Subcutaneous abdominal adipose tissue (tissue), 5 donors: ENCODE data around the gene CPNE2.
"Not testable (repeated sequence)": the region's sequence is repeated elsewhere in the genome, so short reads cannot be mapped to it uniquely, and the experiment has no call there.

ENCODE experiments used
- H3K27ac ChIP-seq: one replicate; pipeline ENCODE4 v1.7.0; 2013; ENCODE audit warnings: low read depth, mild to moderate bottlenecking, inconsistent platforms, low read length, moderate library complexity
- H3K27me3 ChIP-seq, 5 donors: one replicate each; pipeline ENCODE4 v1.7.0; 2013; ENCODE audit warnings: low read length in 5 of 5, inconsistent platforms in 1 of 5; ENCODE audit not compliant: control insufficient read depth in 5 of 5, insufficient read depth in 4 of 5
- H3K36me3 ChIP-seq, 5 donors: one replicate each; pipeline ENCODE4 v1.7.0; 2013; ENCODE audit warnings: low read length in 5 of 5; ENCODE audit not compliant: control insufficient read depth in 5 of 5, insufficient read depth in 5 of 5
- H3K4me1 ChIP-seq, 5 donors: one replicate each; pipeline ENCODE4 v1.7.0; 2013; ENCODE audit warnings: low read length in 5 of 5, mild to moderate bottlenecking in 3 of 5, moderate library complexity in 1 of 5; ENCODE audit not compliant: control insufficient read depth in 5 of 5, insufficient read depth in 5 of 5
- H3K4me3 ChIP-seq, 5 donors: one replicate each; pipeline ENCODE4 v1.7.0; 2013; ENCODE audit warnings: low read length in 5 of 5, low read depth in 1 of 5
- H3K9ac ChIP-seq, 5 donors: one replicate each; pipeline ENCODE4 v1.7.0; 2013; ENCODE audit warnings: low read length in 5 of 5, mild to moderate bottlenecking in 4 of 5, moderate library complexity in 3 of 5
- H3K9me3 ChIP-seq, 5 donors: one replicate each; pipeline ENCODE4 v1.7.0; 2013; ENCODE audit warnings: low read length in 5 of 5; ENCODE audit not compliant: control insufficient read depth in 5 of 5
- donor health status: healthy.
- donor health status: healthy.
- donor health status: healthy.
- donor health status: healthy.
- donor health status: healthy.

The CPNE2 gene

DNA sequence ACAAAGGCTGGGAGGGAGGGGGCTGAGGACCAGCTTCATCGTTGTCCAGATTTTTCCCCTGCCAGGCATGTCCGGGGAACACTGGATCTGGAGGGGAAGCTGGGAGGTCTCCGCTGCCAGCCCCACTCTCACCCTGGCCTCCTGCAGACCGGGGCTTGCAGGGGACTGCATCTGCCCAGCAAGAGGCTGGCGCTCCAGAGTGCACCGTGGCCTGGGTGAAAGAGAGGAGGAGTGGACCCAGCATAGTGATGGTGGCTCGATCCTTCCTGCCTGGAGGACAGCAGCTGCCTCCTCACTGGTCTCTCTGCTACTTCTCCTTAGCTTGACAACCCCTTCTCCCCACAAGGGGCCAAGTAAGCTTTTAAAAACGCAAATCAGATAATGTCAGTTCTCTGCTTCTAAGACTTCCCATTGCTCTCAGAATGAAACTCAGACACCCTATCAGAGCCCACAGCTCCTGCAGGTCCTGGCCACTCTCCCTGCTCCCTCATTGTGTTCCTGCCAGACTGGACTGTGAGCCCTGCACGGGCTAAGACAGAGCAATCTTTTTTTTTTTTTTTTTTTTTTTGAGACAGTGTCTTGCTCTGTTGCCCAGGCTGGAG, 15.0 kb downstream of the CPNE2 start:
- H3K4me1 ChIP-seq, result peaks cover 0 to 27% (median 9%) of the 10 kb centered on the region in 5 donors
- no peaks in the 10 kb centered on the region for H3K9me3 ChIP-seq
- H3K9ac ChIP-seq, result no peak overlapping the region
- peaks cover 0 to 6% (median 0%) of the 10 kb centered on the region in 5 donors for H3K36me3 ChIP-seq
- H3K27ac ChIP-seq, result no peak overlapping the region
- H3K27me3 ChIP-seq, result no peaks in the 10 kb centered on the region
- H3K4me3 ChIP-seq, result no peak overlapping the region

DNA sequence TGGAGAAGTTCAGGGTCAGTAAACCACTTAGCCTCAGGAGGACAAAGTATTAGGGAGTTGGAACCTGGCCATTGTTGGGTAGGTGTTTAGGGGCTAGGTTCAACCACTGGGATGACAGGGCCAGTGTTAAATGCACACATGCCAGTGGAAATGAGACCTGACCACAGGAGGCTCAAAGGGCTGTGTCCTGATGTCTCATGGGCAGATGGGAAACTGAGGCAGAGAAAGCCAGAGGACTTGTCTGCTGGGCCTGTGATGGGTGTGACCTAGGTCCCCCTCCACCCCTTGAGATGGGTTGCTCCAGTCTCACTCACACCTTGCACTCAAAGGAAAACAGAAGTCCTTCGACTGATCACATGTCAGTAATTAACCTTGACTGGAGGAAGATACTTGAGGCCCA, 16.0 kb downstream of the CPNE2 start:
- Histone ChIP-seq H3K9me3 (no peaks in the 10 kb centered on the region), H3K9ac (no peak overlapping the region), H3K27ac (no peak overlapping the region), H3K36me3 (peaks cover 0 to 12% (median 6%) of the 10 kb centered on the region in 5 donors), H3K4me1 (peaks cover 0 to 27% (median 9%) of the 10 kb centered on the region in 5 donors), H3K27me3 (no peaks in the 10 kb centered on the region), H3K4me3 (no peak overlapping the region)

DNA sequence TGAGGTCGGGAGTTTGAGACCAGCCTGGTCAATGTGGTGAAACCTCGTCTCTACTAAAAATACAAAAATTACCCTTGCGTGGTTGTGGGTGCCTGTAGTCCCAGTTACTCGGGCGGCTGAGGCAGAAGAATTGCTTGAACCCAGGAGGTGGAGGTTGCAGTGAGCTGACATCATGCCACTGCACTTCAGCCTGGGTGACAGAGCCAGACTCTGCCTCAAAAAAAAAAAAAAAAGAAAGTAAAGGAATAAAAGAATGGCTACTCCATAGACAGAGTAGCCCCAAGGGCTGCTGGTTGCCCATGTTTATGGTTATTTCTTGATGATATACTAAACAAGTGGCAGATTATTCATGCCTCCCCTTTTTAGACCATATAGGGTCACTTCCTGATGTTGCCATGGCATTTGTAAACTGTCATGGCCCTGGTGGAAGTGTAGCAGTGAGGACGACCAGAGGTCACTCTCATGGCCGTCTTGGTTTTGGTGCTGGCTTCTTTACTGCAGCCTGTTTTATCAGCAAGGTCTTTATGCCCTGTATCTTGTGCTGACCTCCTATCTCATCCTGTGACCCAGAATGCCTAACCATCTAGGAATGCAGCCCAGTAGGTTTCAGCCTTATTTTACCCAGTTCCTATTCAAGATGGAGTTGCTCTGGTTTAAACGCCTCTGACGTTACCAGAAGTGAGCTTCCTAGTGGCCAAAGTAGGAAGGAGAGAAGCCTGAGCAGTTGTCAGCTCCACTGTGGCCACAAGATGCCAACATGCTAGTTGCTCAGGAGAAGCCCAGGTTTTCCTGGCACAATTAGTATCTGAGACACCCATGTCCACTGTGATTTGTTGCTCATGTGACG, 17.1 kb downstream of the CPNE2 start:
- not testable (repeated sequence) for H3K4me3 ChIP-seq, H3K9ac ChIP-seq, H3K27me3 ChIP-seq, H3K27ac ChIP-seq, H3K9me3 ChIP-seq
- Histone ChIP-seq H3K36me3 (peaks cover 0 to 22% (median 17%) of the 10 kb centered on the region in 5 donors), H3K4me1 (peaks cover 0 to 24% (median 9%) of the 10 kb centered on the region in 5 donors)

DNA sequence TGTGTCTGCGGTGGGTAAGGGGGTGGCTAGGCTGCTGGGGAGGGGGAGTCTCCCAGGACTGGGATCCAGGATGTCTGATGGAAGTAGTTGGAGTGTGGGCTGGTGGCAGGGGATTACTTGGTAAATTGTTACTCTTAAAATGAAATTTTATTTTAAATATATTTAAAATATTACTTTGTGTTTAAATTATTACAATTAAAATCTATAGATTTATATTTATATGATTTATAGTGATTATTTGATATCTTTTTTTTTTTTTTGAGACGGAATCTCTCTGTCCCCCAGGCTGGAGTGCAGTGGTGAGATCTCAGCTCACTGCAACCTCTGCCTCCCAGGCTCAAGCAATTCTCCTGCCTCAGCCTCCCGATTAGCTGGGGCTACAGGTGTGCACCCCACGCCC, 18.6 kb downstream of the CPNE2 start:
- no peak overlapping the region for H3K9ac ChIP-seq
- peaks cover 0 to 27% (median 9%) of the 10 kb centered on the region in 5 donors for H3K4me1 ChIP-seq

DNA sequence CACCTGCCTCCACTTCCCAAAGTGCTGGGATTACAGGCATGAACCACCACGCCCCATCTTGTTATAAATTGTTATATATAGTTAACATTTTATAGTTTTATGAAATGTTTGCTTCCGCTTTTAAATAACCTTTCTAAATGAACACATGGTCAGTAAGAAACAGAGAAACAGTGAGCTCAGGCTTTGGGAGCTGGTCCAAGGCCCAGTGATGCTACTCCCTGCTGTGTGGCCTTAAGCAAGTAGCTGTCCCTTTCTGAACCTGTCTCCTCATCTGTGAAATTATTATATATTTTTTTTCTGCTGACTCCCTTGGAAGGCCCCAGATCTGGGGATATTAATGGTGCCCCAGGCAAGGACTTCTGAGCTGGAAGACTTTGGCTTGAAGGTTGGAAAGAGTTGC, 19.0 kb downstream of the CPNE2 start:
- no peak overlapping the region for H3K9ac ChIP-seq
- peaks cover 0 to 35% (median 32%) of the 10 kb centered on the region in 5 donors for H3K36me3 ChIP-seq
- H3K27ac ChIP-seq, result no peak overlapping the region
- H3K27me3 ChIP-seq, result no peaks in the 10 kb centered on the region
- H3K9me3 ChIP-seq, result no peaks in the 10 kb centered on the region
- H3K4me1 ChIP-seq, result peaks cover 0 to 29% (median 10%) of the 10 kb centered on the region in 5 donors
- H3K4me3 ChIP-seq, result no peak overlapping the region

More for the DNA sequence above, 18.6 kb downstream of the CPNE2 start:
- H3K27ac ChIP-seq, result no peak overlapping the region
- no peaks in the 10 kb centered on the region for H3K9me3 ChIP-seq
- H3K27me3 ChIP-seq, result no peaks in the 10 kb centered on the region
- H3K36me3 ChIP-seq, result peaks cover 0 to 30% (median 27%) of the 10 kb centered on the region in 5 donors
- no peak overlapping the region for H3K4me3 ChIP-seq

DNA sequence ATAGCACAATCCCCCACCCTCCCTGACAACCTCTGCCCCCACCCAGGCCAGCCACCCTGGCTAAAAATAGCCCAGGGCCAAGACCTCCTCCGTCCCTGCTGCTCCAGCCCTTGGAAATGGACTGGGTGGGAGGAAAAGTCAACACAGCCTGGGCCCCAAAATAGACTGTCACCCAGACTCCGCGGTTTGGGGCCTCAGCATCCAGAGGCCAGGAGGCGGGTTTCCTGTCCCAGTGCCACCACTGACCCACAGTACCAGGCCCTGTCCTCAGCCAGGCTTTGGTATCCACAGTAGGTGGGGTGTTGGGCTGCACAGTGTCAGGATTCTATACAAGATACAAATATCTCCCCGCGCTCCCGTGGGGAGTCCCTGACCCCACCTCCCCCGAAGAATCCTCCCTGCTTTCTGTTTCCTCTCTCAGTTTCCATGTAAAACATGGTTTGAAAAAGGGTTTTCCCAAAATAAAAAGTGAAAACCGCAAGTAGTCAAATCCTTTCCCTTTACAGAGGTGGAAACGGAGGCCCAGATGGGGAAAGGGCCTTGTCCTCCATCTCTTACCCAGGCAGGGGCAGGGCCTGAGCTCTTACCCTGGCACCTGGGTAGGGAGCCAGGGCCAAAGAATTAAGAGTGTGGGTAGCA, 20.1 kb downstream of the CPNE2 start:
- H3K9me3 ChIP-seq, result no peaks in the 10 kb centered on the region
- no peaks in the 10 kb centered on the region for H3K27me3 ChIP-seq
- peaks cover 0 to 46% (median 43%) of the 10 kb centered on the region in 5 donors for H3K36me3 ChIP-seq
- H3K4me1 ChIP-seq, result peaks cover 0 to 20% (median 5%) of the 10 kb centered on the region in 5 donors
- no peak overlapping the region for H3K9ac ChIP-seq
- no peak overlapping the region for H3K4me3 ChIP-seq
- no peak overlapping the region for H3K27ac ChIP-seq

DNA sequence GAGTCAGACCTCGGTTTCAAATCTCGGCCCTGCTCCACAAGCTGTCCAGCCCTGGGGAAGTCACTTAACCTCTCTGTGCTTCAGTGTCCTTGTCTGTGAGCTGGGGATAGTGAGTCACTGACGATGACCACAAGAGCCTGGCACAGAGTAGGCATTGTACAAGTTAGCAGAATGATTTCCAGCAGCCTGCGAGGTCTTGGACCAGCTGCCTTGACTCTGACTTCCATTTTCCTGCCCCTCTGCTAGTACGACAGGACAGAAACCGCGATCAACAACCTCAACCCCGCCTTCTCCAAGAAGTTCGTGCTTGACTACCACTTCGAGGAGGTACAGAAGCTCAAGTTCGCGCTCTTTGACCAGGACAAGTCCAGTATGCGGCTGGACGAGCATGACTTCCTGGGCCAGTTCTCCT, 20.7 kb downstream of the CPNE2 start:
- Histone ChIP-seq H3K27ac (no peak overlapping the region), H3K36me3 (peaks cover 0 to 50% (median 48%) of the 10 kb centered on the region in 5 donors), H3K4me3 (no peak overlapping the region), H3K9me3 (no peaks in the 10 kb centered on the region), H3K9ac (no peak overlapping the region), H3K4me1 (peaks cover 0 to 20% (median 5%) of the 10 kb centered on the region in 5 donors), H3K27me3 (no peaks in the 10 kb centered on the region)

DNA sequence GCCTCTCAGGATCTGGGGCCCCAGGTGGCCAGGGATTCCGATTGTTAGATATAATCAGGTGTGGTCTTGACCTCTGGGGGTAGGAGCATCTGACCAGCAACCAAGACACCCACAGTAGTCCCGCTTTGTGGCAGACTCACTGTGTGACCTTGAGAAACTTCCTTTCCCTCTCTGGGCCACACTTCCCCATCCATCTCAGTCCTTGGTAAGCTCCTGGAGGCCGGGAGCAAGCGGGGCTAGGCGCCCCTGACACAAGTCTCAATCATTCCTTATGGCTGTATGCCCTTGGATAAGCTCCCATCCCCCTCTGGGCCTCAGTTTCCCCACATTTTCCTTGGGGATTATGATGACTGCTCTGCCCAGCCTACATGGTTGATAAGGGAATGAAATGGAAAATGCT, 21.3 kb downstream of the CPNE2 start:
- H3K27ac ChIP-seq, result no peak overlapping the region
- H3K9me3 ChIP-seq, result no peaks in the 10 kb centered on the region
- no peak overlapping the region for H3K4me3 ChIP-seq
- H3K27me3 ChIP-seq, result no peaks in the 10 kb centered on the region
- no peak overlapping the region for H3K9ac ChIP-seq
- H3K36me3 ChIP-seq, result peaks cover 0 to 55% (median 52%) of the 10 kb centered on the region in 5 donors
- H3K4me1 ChIP-seq, result peaks cover 0 to 20% (median 5%) of the 10 kb centered on the region in 5 donors

DNA sequence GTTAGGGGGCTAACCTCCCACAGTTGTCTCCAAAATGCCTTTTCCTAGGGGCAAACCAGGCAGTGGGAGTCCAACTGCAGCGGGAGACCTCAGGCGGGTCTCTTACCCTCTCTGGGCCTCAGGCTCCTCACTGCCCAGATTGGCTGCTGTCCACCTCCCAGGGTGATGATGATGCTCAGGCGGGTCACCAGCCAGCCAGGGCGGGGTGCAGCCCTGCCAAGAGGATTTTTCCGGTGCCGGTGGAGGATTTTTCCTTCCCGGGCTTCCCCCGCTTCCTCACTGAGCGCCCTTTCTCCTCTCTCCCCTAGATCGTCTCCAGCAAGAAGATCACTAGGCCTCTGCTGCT, 22.8 kb downstream of the CPNE2 start:
- Histone ChIP-seq H3K4me3 (no peak overlapping the region), H3K36me3 (peaks cover 0 to 69% (median 64%) of the 10 kb centered on the region in 5 donors), H3K27me3 (no peaks in the 10 kb centered on the region), H3K4me1 (peaks cover 0 to 18% (median 5%) of the 10 kb centered on the region in 5 donors), H3K9ac (no peak overlapping the region), H3K9me3 (no peaks in the 10 kb centered on the region), H3K27ac (no peak overlapping the region)
